HEK293 (cell line): ENCODE data around the gene SBF1.

Experiments
- CTCF ChIA-PET: fragments of 350-600 bp; formaldehyde crosslinking; extraction: SDS; loops from one replicate; lab custom pipeline; 2021; ENCODE audit warnings: antibody characterized with exemption; lab: Yijun Ruan, JAX
- POLR2A ChIA-PET: fragments of 300-600 bp; formaldehyde crosslinking; extraction: SDS; loops from one replicate; lab custom pipeline; 2020; ENCODE audit warnings: antibody characterized with exemption, inconsistent platforms; lab: Yijun Ruan, JAX
- H3K27ac ChIP-seq: fragments of 200-500 bp; sonication (Bioruptor generic); 2 replicates; pipeline ENCODE4 v1.5.1; 2014; ENCODE audit warnings: low read depth, low read length, control low read depth, inconsistent platforms; ENCODE audit errors: extremely low read depth
- H3K36me3 ChIP-seq, 2 experiments: fragments of 200-500 bp in 1 of 2; sonication (Bioruptor generic) in 1 of 2; 1 replicate in 1 of 2; 2 replicates in 1 of 2; pipeline ENCODE4 v1.5.1; 2014 to 2017; ENCODE audit warnings: inconsistent platforms in 2 of 2, low read length in 2 of 2; ENCODE audit not compliant: control insufficient read depth in 2 of 2, insufficient read depth in 1 of 2
- H3K4me1 ChIP-seq: fragments of 200-500 bp; sonication (Bioruptor generic); 2 replicates; pipeline ENCODE4 v1.5.1; 2014; ENCODE audit warnings: mild to moderate bottlenecking, low read length, inconsistent platforms; ENCODE audit not compliant: control insufficient read depth, insufficient read depth
- H3K4me3 ChIP-seq: 2 replicates; pipeline ENCODE4 v1.5.1; 2011; ENCODE audit warnings: low read depth, mild to moderate bottlenecking, control low read depth, low read length, moderate library complexity
- H3K9me3 ChIP-seq: fragments of 200-500 bp; sonication (Bioruptor generic); 2 replicates; pipeline ENCODE4 v1.5.1; 2014; ENCODE audit warnings: low read depth, low read length, inconsistent platforms; ENCODE audit not compliant: control insufficient read depth, insufficient read depth
- GLIS1 ChIP-seq: fragments of 450-650 bp; formaldehyde crosslinking; IDR thresholded peaks from 2 replicates; pipeline ENCODE4 v1.5.1; 2016; ENCODE audit warnings: missing biosample characterization, missing genetic modification characterization
- KLF10 ChIP-seq: fragments of 450-650 bp; IDR thresholded peaks from 2 replicates; pipeline ENCODE4 v1.5.1; 2018; ENCODE audit warnings: missing biosample characterization, mild to moderate bottlenecking, missing genetic modification characterization
- KLF7 ChIP-seq: fragments of 450-650 bp; formaldehyde crosslinking; IDR thresholded peaks from 2 replicates; pipeline ENCODE4 v1.5.1; 2016; ENCODE audit warnings: missing biosample characterization, missing genetic modification characterization, borderline replicate concordance
- OSR2 ChIP-seq: fragments of 450-650 bp; formaldehyde crosslinking; IDR thresholded peaks from 2 replicates; pipeline ENCODE4 v1.5.1; 2016; ENCODE audit warnings: missing biosample characterization, missing genetic modification characterization
- OVOL3 ChIP-seq: fragments of 450-650 bp; formaldehyde crosslinking; IDR thresholded peaks from 2 replicates; pipeline ENCODE4 v1.5.1; 2016; ENCODE audit warnings: missing biosample characterization, missing genetic modification characterization
- PBX3 ChIP-seq: sonication (generic); formaldehyde crosslinking; IDR thresholded peaks from 2 replicates; pipeline ENCODE4 v1.8.1; 2022; ENCODE audit warnings: mild to moderate bottlenecking, moderate library complexity, missing genetic modification reagents
- PRDM4 ChIP-seq: fragments of 450-650 bp; formaldehyde crosslinking; IDR thresholded peaks from 2 replicates; pipeline ENCODE4 v1.5.1; 2017; ENCODE audit warnings: missing biosample characterization, missing genetic modification characterization
- SCRT2 ChIP-seq: fragments of 450-650 bp; formaldehyde crosslinking; IDR thresholded peaks from 2 replicates; pipeline ENCODE4 v1.5.1; 2016; ENCODE audit warnings: missing biosample characterization, missing genetic modification characterization
- ZBTB17 ChIP-seq: fragments of 450-650 bp; formaldehyde crosslinking; IDR thresholded peaks from 2 replicates; pipeline ENCODE4 v1.5.1; 2016; ENCODE audit warnings: missing biosample characterization, missing genetic modification characterization
- ZBTB20 ChIP-seq: fragments of 450-650 bp; formaldehyde crosslinking; IDR thresholded peaks from 2 replicates; pipeline ENCODE4 v1.5.1; 2016; ENCODE audit warnings: missing biosample characterization, missing genetic modification characterization
- ZEB2 ChIP-seq: fragments of 450-650 bp; formaldehyde crosslinking; IDR thresholded peaks from 2 replicates; pipeline ENCODE4 v1.5.1; 2016; ENCODE audit warnings: missing biosample characterization, missing genetic modification characterization
- ZFHX2 ChIP-seq: fragments of 450-650 bp; formaldehyde crosslinking; conservative IDR thresholded peaks from 2 replicates; pipeline ENCODE4 v1.5.1; 2016; ENCODE audit warnings: missing biosample characterization, missing genetic modification characterization
- ZFP69B ChIP-seq: fragments of 450-650 bp; formaldehyde crosslinking; IDR thresholded peaks from 2 replicates; pipeline ENCODE4 v1.5.1; 2016; ENCODE audit warnings: missing biosample characterization, missing genetic modification characterization
- ZNF132 ChIP-seq: fragments of 450-650 bp; formaldehyde crosslinking; IDR thresholded peaks from 2 replicates; pipeline ENCODE4 v1.5.1; 2017; ENCODE audit warnings: missing biosample characterization, missing genetic modification characterization, borderline replicate concordance
- ZNF214 ChIP-seq: fragments of 450-650 bp; formaldehyde crosslinking; IDR thresholded peaks from 2 replicates; pipeline ENCODE4 v1.5.1; 2017; ENCODE audit warnings: missing biosample characterization, mild to moderate bottlenecking, missing genetic modification characterization, borderline replicate concordance
- ZNF24 ChIP-seq: fragments of 450-650 bp; formaldehyde crosslinking; IDR thresholded peaks from 2 replicates; pipeline ENCODE4 v1.5.1; 2016; ENCODE audit warnings: missing biosample characterization, missing genetic modification characterization
- ZNF266 ChIP-seq: fragments of 450-650 bp; formaldehyde crosslinking; IDR thresholded peaks from 2 replicates; pipeline ENCODE4 v1.5.1; 2016; ENCODE audit warnings: missing biosample characterization, missing genetic modification characterization, low read depth
- ZNF335 ChIP-seq: fragments of 450-650 bp; formaldehyde crosslinking; conservative IDR thresholded peaks from 2 replicates; pipeline ENCODE4 v1.5.1; 2016; ENCODE audit warnings: missing biosample characterization, missing genetic modification characterization
- ZNF391 ChIP-seq: fragments of 450-650 bp; formaldehyde crosslinking; IDR thresholded peaks from 2 replicates; pipeline ENCODE4 v1.5.1; 2016; ENCODE audit warnings: low read depth, missing biosample characterization, missing genetic modification characterization, borderline replicate concordance
- ZNF423 ChIP-seq: fragments of 450-650 bp; formaldehyde crosslinking; IDR thresholded peaks from 2 replicates; pipeline ENCODE4 v1.5.1; 2016; ENCODE audit warnings: missing biosample characterization, missing genetic modification characterization
- ZNF548 ChIP-seq: fragments of 450-650 bp; formaldehyde crosslinking; IDR thresholded peaks from 2 replicates; pipeline ENCODE4 v1.5.1; 2016; ENCODE audit warnings: missing biosample characterization, missing genetic modification characterization
- ZNF561 ChIP-seq: fragments of 450-650 bp; IDR thresholded peaks from 2 replicates; pipeline ENCODE4 v1.5.1; 2018; ENCODE audit warnings: missing biosample characterization, missing genetic modification characterization, borderline replicate concordance
- ZNF600 ChIP-seq: fragments of 450-650 bp; formaldehyde crosslinking; IDR thresholded peaks from 2 replicates; pipeline ENCODE4 v1.5.1; 2016; ENCODE audit warnings: missing biosample characterization, missing genetic modification characterization
- ZNF610 ChIP-seq: fragments of 450-650 bp; formaldehyde crosslinking; IDR thresholded peaks from 2 replicates; pipeline ENCODE4 v1.5.1; 2016; ENCODE audit warnings: missing biosample characterization, missing genetic modification characterization, borderline replicate concordance
- ZNF747 ChIP-seq: fragments of 450-650 bp; formaldehyde crosslinking; IDR thresholded peaks from 2 replicates; pipeline ENCODE4 v1.5.1; 2016; ENCODE audit warnings: missing biosample characterization, missing genetic modification characterization
- ZNF768 ChIP-seq: fragments of 450-650 bp; formaldehyde crosslinking; IDR thresholded peaks from 2 replicates; pipeline ENCODE4 v1.5.1; 2018; ENCODE audit warnings: missing biosample characterization, mild to moderate bottlenecking, missing genetic modification characterization
- ZNF777 ChIP-seq: fragments of 450-650 bp; formaldehyde crosslinking; IDR thresholded peaks from 2 replicates; pipeline ENCODE4 v1.5.1; 2017; ENCODE audit warnings: missing biosample characterization, missing genetic modification characterization, borderline replicate concordance

SBF1 gene

GRCh38 chr22:50523806-50524675 is 49.2 kb upstream of the SBF1 start:
- CTCF ChIA-PET = interaction anchor here (2.1 to 2.7 kb wide), 4 partner anchors 9 to 41 kb away, joined by 13 to 37 read pairs (median 24); partner anchors contain the start of genes LMF2, NCAPH2 and SYCE3

GRCh38 chr22:50523458-50523805 is 48.6 kb upstream of the SBF1 start:
- Histone ChIP-seq H3K4me3 (no peak overlapping the region), H3K27ac (no peak overlapping the region), H3K9me3 (no peaks in the 10 kb centered on the region), H3K4me1 (no peaks in the 10 kb centered on the region; the same call in 1 of the 2 replicates), H3K36me3 (peaks cover 0 to 55% of the 10 kb centered on the region in 2 experiments; a peak in 2 of 3 replicates)
- ChIA-PET CTCF (interaction anchor here (1.2 kb wide), 1 partner anchor 40 kb away, joined by 5 read pairs; the partner anchor contains the start of gene SYCE3), POLR2A (interaction anchor here (1.4 to 5.3 kb wide), 2 partner anchors 14 to 59 kb away, joined by 4 to 189 read pairs; partner anchors contain the start of genes CHKB, LMF2 and NCAPH2)
- TF ChIP-seq ZNF610 (tag by site-specific recombination) (no peak), ZNF777 (tag by site-specific recombination) (no peak), KLF7 (tag by site-specific recombination) (no peak), ZNF266 (tag by site-specific recombination) (no peak), ZNF132 (tag by site-specific recombination) (no peak), ZFP69B (tag by site-specific recombination) (peak; percentile 41; the same call in 1 of the 2 replicates)

More at GRCh38 chr22:50523806-50524675, 49.2 kb upstream of the SBF1 start:
- Histone ChIP-seq H3K9me3 (no peaks in the 10 kb centered on the region), H3K4me1 (no peaks in the 10 kb centered on the region; the same call in 1 of the 2 replicates), H3K36me3 (peaks cover 0 to 49% of the 10 kb centered on the region in 2 experiments; a peak in 2 of 3 replicates), H3K4me3 (peak overlapping the region; percentile 79), H3K27ac (peak overlapping the region; percentile 90; the same call in 1 of the 2 replicates)
- peak; percentile 91 for TF ChIP-seq ZEB2
- TF ChIP-seq SCRT2 (tag by site-specific recombination) = peak; percentile 47; the same call in 1 of the 2 replicates
- no peak for TF ChIP-seq OVOL3 (tag by site-specific recombination)
- TF ChIP-seq ZNF391 = no peak
- TF ChIP-seq GLIS1 (tag by site-specific recombination) = peak; percentile 51
- TF ChIP-seq ZNF768 (tag by site-specific recombination) = no peak
- peak; percentile 96 for TF ChIP-seq ZBTB17 (tag by site-specific recombination)
- TF ChIP-seq ZNF335 (tag by site-specific recombination) = peak; percentile 99
- TF ChIP-seq ZNF561 (tag by site-specific recombination) = no peak
- peak; percentile 43 for TF ChIP-seq ZBTB20
- POLR2A ChIA-PET = interaction anchor here (0.9 to 5.3 kb wide), 11 partner anchors 9 to 276 kb away, joined by 3 to 189 read pairs (median 19); partner anchors contain the start of genes CHKB, LMF2, NCAPH2 and SYCE3

- H3K36me3 ChIP-seq = peaks cover 0 to 60% of the 10 kb centered on the region in 2 experiments; a peak in 2 of 3 replicates
- POLR2A ChIA-PET = interaction anchor here (0.8 to 5.3 kb wide), 4 partner anchors 14 to 60 kb away, joined by 3 to 189 read pairs (median 4); partner anchors contain the start of genes CHKB, LMF2 and NCAPH2
Observed at GRCh38 chr22:50522806-50523438, 48.1 kb upstream of the SBF1 start.

More at GRCh38 chr22:50522806-50523438, 48.1 kb upstream of the SBF1 start:
- CTCF ChIA-PET = interaction anchor here (0.7 to 1.2 kb wide), 2 partner anchors 40 to 247 kb away, joined by 3 to 5 read pairs; partner anchors contain the start of gene SYCE3
- no peaks in the 10 kb centered on the region for H3K9me3 ChIP-seq
- peak; percentile 14; the same call in 1 of the 2 replicates for TF ChIP-seq ZNF600
- no peak for TF ChIP-seq ZNF747 (tag by site-specific recombination)
- no peak for TF ChIP-seq ZNF423 (tag by site-specific recombination)
- no peak for TF ChIP-seq KLF10
- TF ChIP-seq ZNF24 (tag by site-specific recombination) = no peak
- TF ChIP-seq PBX3 (CRISPR knock-in tag) = 0 out of 2 replicates have a peak, but pooled peaks have one; percentile 10
- no peak for TF ChIP-seq PRDM4 (tag by site-specific recombination)
- 0 out of 2 replicates have a peak, but pooled peaks have one; percentile 7 for TF ChIP-seq ZFHX2 (tag by site-specific recombination)
- 0 out of 2 replicates have a peak, but pooled peaks have one; percentile 31 for TF ChIP-seq OSR2 (tag by site-specific recombination)
- TF ChIP-seq ZNF214 = no peak
- no peak for TF ChIP-seq ZNF548 (tag by site-specific recombination)
- no peak overlapping the region for H3K4me3 ChIP-seq
- no peaks in the 10 kb centered on the region; the same call in 1 of the 2 replicates for H3K4me1 ChIP-seq
- no peak overlapping the region for H3K27ac ChIP-seq
